Thoracic aorta (tissue), 2 donors: ENCODE data around the gene IL4R. TPM values are rescaled to one million over a fixed set of nuclear protein-coding genes. Genes with fewer than 3 reads are reported as not detected.
"Not testable (repeated sequence)": the region's sequence is repeated elsewhere in the genome, so short reads cannot be mapped to it uniquely, and the experiment has no call there.

ENCODE experiments used
- ATAC-seq: fragments of 150-250 bp; one replicate; pipeline ENCODE4 v1.8.0; 2017; ENCODE audit warnings: low read depth; ENCODE audit not compliant: insufficient number of reproducible peaks, low FRiP score
- DNase-seq: peaks from one replicate; pipeline ENCODE4 v3.0.0-alpha.2; 2020; ENCODE audit warnings: low spot score
- H3K27ac ChIP-seq, 2 donors: fragments of 200-600 bp; sonication (generic); 1 replicate in 1 of 2; 2 replicates in 1 of 2; pipeline ENCODE4 v1.5.1; 2016; ENCODE audit warnings: mild to moderate bottlenecking in 2 of 2, moderate library complexity in 2 of 2
- H3K27me3 ChIP-seq: fragments of 200-600 bp; sonication (generic); replicated peaks from 2 replicates; pipeline ENCODE4 v1.6.0; 2016; ENCODE audit warnings: mild to moderate bottlenecking; ENCODE audit not compliant: insufficient read depth
- H3K36me3 ChIP-seq: fragments of 200-600 bp; sonication (generic); one replicate; pipeline ENCODE4 v1.5.1; 2016
- H3K4me1 ChIP-seq, 2 donors: fragments of 200-600 bp; sonication (generic); 1 replicate in 1 of 2; 2 replicates in 1 of 2; pipeline versions ENCODE4 v1.5.1 to v1.6.0; 2016; ENCODE audit warnings: low read depth in 2 of 2, mild to moderate bottlenecking in 1 of 2; ENCODE audit not compliant: control insufficient read depth in 1 of 2
- H3K4me3 ChIP-seq: fragments of 200-600 bp; sonication (generic); 2 replicates; pipeline ENCODE4 v1.5.1; 2016; ENCODE audit warnings: mild to moderate bottlenecking
- H3K9me3 ChIP-seq: fragments of 200-600 bp; sonication (generic); 2 replicates; pipeline ENCODE4 v1.5.1; 2016
- CTCF ChIP-seq: fragments of 200-600 bp; sonication (generic); IDR thresholded peaks from one replicate; pipeline ENCODE4 v1.5.1; 2019; ENCODE audit warnings: antibody characterized with exemption
- total RNA-seq, 2 donors: library from RNA; depleted of rRNA; stranded (reverse); fragments of >200 nt; gene quantifications; one replicate each; pipeline versions ENCODE4 v1.1.0 to v1.2.3, GENCODE V29; 2016

IL4R gene
- total RNA-seq, 2 donors from 2014 or later = 46.2 to 148 TPM

GRCh38 chr16:27269300-27270150 lies 44.2 kb upstream of the IL4R start:
- Histone ChIP-seq H3K9me3 (no peaks in the 10 kb centered on the region), H3K4me1 (peaks cover 0 to 20% of the 10 kb centered on the region in 2 donors), H3K27me3 (no peaks in the 10 kb centered on the region), H3K36me3 (no peaks in the 10 kb centered on the region), H3K27ac (no peak overlapping the region), H3K4me3 (peak overlapping the region; percentile 99)
- ATAC-seq = no peak
- no peak for DNase-seq
- TF ChIP-seq CTCF = no peak

GRCh38 chr16:27270349-27270748 lies 43.4 kb upstream of the IL4R start:
- Histone ChIP-seq H3K27ac (no peak overlapping the region), H3K27me3 (no peaks in the 10 kb centered on the region), H3K36me3 (no peaks in the 10 kb centered on the region), H3K4me1 (peaks cover 0 to 20% of the 10 kb centered on the region in 2 donors), H3K4me3 (no peak overlapping the region), H3K9me3 (no peaks in the 10 kb centered on the region)
- ATAC-seq (no peak), DNase-seq (no peak)
- TF ChIP-seq CTCF = no peak

GRCh38 chr16:27272076-27272475 lies 41.7 kb upstream of the IL4R start:
- H3K4me3 ChIP-seq = no peak overlapping the region
- DNase-seq = no peak
- H3K27ac ChIP-seq = no peak overlapping the region
- no peak for ATAC-seq
- peaks cover 0 to 20% of the 10 kb centered on the region in 2 donors for H3K4me1 ChIP-seq
- no peaks in the 10 kb centered on the region for H3K9me3 ChIP-seq
- TF ChIP-seq CTCF = no peak
- no peaks in the 10 kb centered on the region for H3K27me3 ChIP-seq
- H3K36me3 ChIP-seq = no peaks in the 10 kb centered on the region

GRCh38 chr16:27272697-27273096 lies 41.1 kb upstream of the IL4R start:
- not testable (repeated sequence) for H3K9me3 ChIP-seq, H3K36me3 ChIP-seq, ATAC-seq, DNase-seq, H3K4me3 ChIP-seq, H3K27me3 ChIP-seq, H3K27ac ChIP-seq
- H3K4me1 ChIP-seq = peaks cover 0 to 16% of the 10 kb centered on the region in 2 donors

- no peaks in the 10 kb centered on the region for H3K9me3 ChIP-seq
- DNase-seq (no peak), ATAC-seq (no peak)
- peaks cover 0 to 12% of the 10 kb centered on the region in 2 donors for H3K4me1 ChIP-seq
- no peaks in the 10 kb centered on the region for H3K27me3 ChIP-seq
- TF ChIP-seq CTCF = no peak
- no peak overlapping the region for H3K4me3 ChIP-seq
- H3K36me3 ChIP-seq = no peaks in the 10 kb centered on the region
- H3K27ac ChIP-seq = no peak overlapping the region
These were observed 40.5 kb upstream of the IL4R start for GRCh38 chr16:27273330-27273669.
